IMR-90 (cell line): ENCODE data around the gene ATP11A. TPM values are rescaled to one million over a fixed set of nuclear protein-coding genes. Genes with fewer than 3 reads are reported as not detected.

Experiments used
- ATAC-seq: fragments of 200-7000 bp; cut with Tn5 transposase; 2 replicates; pipeline ENCODE4 v1.9.1; 2020; ENCODE audit warnings: low read depth, mild to moderate bottlenecking, moderate library complexity
- BruUV-seq: library from RNA; stranded (reverse); fragments of 400-500 nt; replicated peaks from 2 replicates; lab custom pipeline; 2021; lab: Mats Ljungman, UMichigan
- CTCF ChIA-PET: fragments of 300-600 bp; formaldehyde crosslinking; extraction: SDS; loops from one replicate; lab custom pipeline; 2021; ENCODE audit warnings: antibody characterized with exemption; lab: Yijun Ruan, JAX
- POLR2A ChIA-PET: fragments of 300-600 bp; sonication (Branson Sonifier 250); formaldehyde crosslinking; loops from one replicate; lab custom pipeline; 2022; ENCODE audit warnings: antibody characterized with exemption; ENCODE audit not compliant: unreplicated experiment; lab: Charles Lee
- DNase-seq: peaks from one replicate; pipeline ENCODE4 v3.0.0; 2013
- H2AFZ ChIP-seq: replicated peaks from 2 replicates; pipeline ENCODE3; 2013; ENCODE audit warnings: low read length, mild to moderate bottlenecking; ENCODE audit not compliant: poor library complexity
- H2AK5ac ChIP-seq: 2 replicates; pipeline ENCODE4 v1.6.1; 2013; ENCODE audit warnings: low read depth, low read length, inconsistent platforms
- H2AK9ac ChIP-seq: replicated peaks from 2 replicates; pipeline ENCODE3; 2013; ENCODE audit warnings: mild to moderate bottlenecking, low read depth, low read length, moderate library complexity; ENCODE audit not compliant: poor library complexity
- H2BK120ac ChIP-seq: 2 replicates; pipeline ENCODE4 v1.6.1; 2013; ENCODE audit warnings: low read depth, low read length, inconsistent platforms
- H2BK15ac ChIP-seq: 3 replicates; pipeline ENCODE4 v1.6.1; 2013; ENCODE audit warnings: low read depth, low read length, inconsistent platforms
- H2BK20ac ChIP-seq: 2 replicates; pipeline ENCODE4 v1.6.1; 2013; ENCODE audit warnings: low read depth, mild to moderate bottlenecking, inconsistent platforms, low read length, moderate library complexity
- H2BK5ac ChIP-seq: 2 replicates; pipeline ENCODE4 v1.6.1; 2013; ENCODE audit warnings: mild to moderate bottlenecking, low read depth, low read length, inconsistent platforms; ENCODE audit not compliant: poor library complexity, severe bottlenecking
- H3K14ac ChIP-seq: replicated peaks from 2 replicates; pipeline ENCODE4 v1.6.1; 2013; ENCODE audit warnings: low read depth, low read length, inconsistent platforms
- H3K18ac ChIP-seq: 2 replicates; pipeline ENCODE4 v1.6.1; 2013; ENCODE audit warnings: low read depth, low read length, control low read depth
- H3K23ac ChIP-seq: 2 replicates; pipeline ENCODE4 v1.6.1; 2013; ENCODE audit warnings: low read depth, low read length, inconsistent platforms
- H3K27ac ChIP-seq: 2 replicates; pipeline ENCODE4 v1.5.1; 2013; ENCODE audit warnings: mild to moderate bottlenecking, control low read depth, low read length; ENCODE audit not compliant: insufficient read depth
- H3K27me3 ChIP-seq: 2 replicates; pipeline ENCODE4 v1.6.1; 2013; ENCODE audit warnings: low read length; ENCODE audit not compliant: control insufficient read depth, insufficient read depth
- H3K36me3 ChIP-seq: 2 replicates; pipeline ENCODE4 v1.6.1; 2013; ENCODE audit warnings: low read length, mixed read lengths; ENCODE audit not compliant: control insufficient read depth, insufficient read depth
- H3K4ac ChIP-seq: 2 replicates; pipeline ENCODE4 v1.6.1; 2013; ENCODE audit warnings: low read depth, low read length, inconsistent platforms
- H3K4me1 ChIP-seq: 2 replicates; pipeline ENCODE4 v1.6.1; 2013; ENCODE audit warnings: low read length, mixed read lengths; ENCODE audit not compliant: control insufficient read depth, insufficient read depth
- H3K4me2 ChIP-seq: 2 replicates; pipeline ENCODE4 v1.6.1; 2013; ENCODE audit warnings: low read depth, mild to moderate bottlenecking, control low read depth, low read length, moderate library complexity
- H3K4me3 ChIP-seq: 2 replicates; pipeline ENCODE4 v1.5.1; 2013; ENCODE audit warnings: low read depth, mild to moderate bottlenecking, control low read depth, low read length, moderate library complexity; ENCODE audit not compliant: insufficient read depth
- H3K56ac ChIP-seq: 2 replicates; pipeline ENCODE4 v1.6.1; 2013; ENCODE audit warnings: low read length, inconsistent platforms; ENCODE audit not compliant: insufficient read depth; ENCODE audit errors: extremely low read depth
- H3K79me1 ChIP-seq, 2 experiments: 2 replicates each; pipeline ENCODE4 v1.6.1; 2013; ENCODE audit warnings: low read length in 2 of 2, inconsistent platforms in 1 of 2, low read depth in 1 of 2
- H3K9ac ChIP-seq: 2 replicates; pipeline ENCODE4 v1.6.1; 2013; ENCODE audit warnings: low read depth, low read length, control low read depth
- H3K9me1 ChIP-seq: 2 replicates; pipeline ENCODE4 v1.6.1; 2013; ENCODE audit warnings: low read length, inconsistent platforms; ENCODE audit not compliant: insufficient read depth
- H3K9me3 ChIP-seq: 2 replicates; pipeline ENCODE4 v1.6.1; 2013; ENCODE audit warnings: low read length; ENCODE audit not compliant: control insufficient read depth, insufficient read depth
- H4K20me1 ChIP-seq: 2 replicates; pipeline ENCODE4 v1.6.1; 2013; ENCODE audit warnings: low read length, inconsistent platforms; ENCODE audit not compliant: insufficient read depth
- H4K5ac ChIP-seq: 2 replicates; pipeline ENCODE4 v1.6.1; 2013; ENCODE audit warnings: mild to moderate bottlenecking, low read depth, low read length, control low read depth
- H4K8ac ChIP-seq, 2 experiments: 2 replicates each; pipeline ENCODE4 v1.6.1; 2013; ENCODE audit warnings: low read depth in 2 of 2, low read length in 2 of 2, control low read depth in 1 of 2, inconsistent platforms in 1 of 2
- H4K91ac ChIP-seq: 2 replicates; pipeline ENCODE4 v1.6.1; 2013; ENCODE audit warnings: low read depth, low read length, inconsistent platforms; ENCODE audit not compliant: insufficient read depth
- CEBPB ChIP-seq: IDR thresholded peaks from 2 replicates; pipeline ENCODE4 v1.6.1; 2012; ENCODE audit warnings: low read depth, low read length, improper control_type of control experiment
- MAZ ChIP-seq: IDR thresholded peaks from 2 replicates; pipeline ENCODE4 v1.6.1; 2012; ENCODE audit warnings: low read depth, mild to moderate bottlenecking, low read length, improper control_type of control experiment, moderate library complexity, borderline replicate concordance
- RCOR1 ChIP-seq: IDR thresholded peaks from 2 replicates; pipeline ENCODE4 v1.6.1; 2012; ENCODE audit warnings: mild to moderate bottlenecking, low read length, improper control_type of control experiment; ENCODE audit not compliant: insufficient replicate concordance
- WGBS, 2 experiments: methylation state at CpG; one replicate each; pipeline versions ENCODE4 v1.1.5 to v1.1.7; 2013; ENCODE audit warnings: missing lambda C conversion rate in 2 of 2; ENCODE audit not compliant: insufficient read length in 1 of 2; ENCODE audit errors: extremely low coverage in 2 of 2; 5-methylcytosine and 5-hydroxymethylcytosine counted together
- dilution Hi-C: fragments of 300-500 bp; cut with HindIII; formaldehyde crosslinking; loops from one replicate; pipeline ENCODE4 v1.14.3; 2018; ENCODE audit warnings: low sequenced_read_pairs; ENCODE audit not compliant: unreplicated experiment
- in situ Hi-C: fragments of 300-500 bp; cut with MboI; formaldehyde crosslinking; loops from 3 replicates; pipeline ENCODE4 v1.14.3; 2019; ENCODE audit warnings: low sequenced_read_pairs, inconsistent platforms, mixed read lengths
- intact Hi-C: fragments of 100-400 bp; cut with micrococcal nuclease; formaldehyde crosslinking; loops from 2 replicates; pipeline ENCODE4 v1.10.0; 2022
- polyA plus RNA-seq, 3 experiments: library from polyadenylated mRNA; depleted of rRNA; stranded (reverse); fragments of >200 nt; gene quantifications; 2 replicates each; pipeline ENCODE4 v1.2.3, GENCODE V29; 2012; ENCODE audit warnings: low replicate concordance in 1 of 3
- total RNA-seq: library from RNA; depleted of rRNA; stranded (reverse); fragments of >200 nt; gene quantifications from 2 replicates; pipeline ENCODE4 v1.2.3, GENCODE V29; 2012
- TF ChIP-seq, protein P1 (sequence below): fragments of 150-350 bp; IDR thresholded peaks from 2 replicates; pipeline ENCODE4 v1.6.1; 2016; ENCODE audit warnings: low read depth, mild to moderate bottlenecking, low read length, moderate library complexity, borderline replicate concordance

Gene ATP11A
- total and polyA plus RNA-seq, 2 of the 4 experiments (the other 2 are of a cell fraction), result 8.4 to 12.0 TPM

DNA sequence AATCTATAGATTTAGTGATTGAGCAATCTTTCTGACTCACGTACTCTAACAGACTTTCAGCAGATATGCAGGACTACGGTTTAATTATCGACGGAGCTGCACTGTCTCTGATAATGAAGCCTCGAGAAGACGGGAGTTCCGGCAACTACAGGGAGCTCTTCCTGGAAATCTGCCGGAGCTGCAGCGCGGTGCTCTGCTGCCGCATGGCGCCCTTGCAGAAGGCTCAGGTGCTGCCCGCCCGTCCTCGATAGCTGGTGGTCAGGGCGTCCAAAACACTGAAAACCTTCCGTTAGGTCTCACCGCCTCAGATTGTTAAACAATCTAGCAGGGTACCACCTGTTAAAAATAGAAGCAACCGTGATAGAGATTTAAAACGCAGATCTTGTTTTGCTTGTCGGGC lies 166.0 kb downstream of the ATP11A start:
- ATAC-seq (no peak), DNase-seq (no peak)
- Histone ChIP-seq H4K8ac (no peak overlapping the region), H3K27me3 (no peaks in the 10 kb centered on the region), H3K4me2 (no peak overlapping the region), H2BK15ac (no peak overlapping the region), H3K79me1 (no peaks in the 10 kb centered on the region), H3K9me1 (no peaks in the 10 kb centered on the region), H3K4me1 (peaks cover 3% of the 10 kb centered on the region), H3K27ac (no peak overlapping the region), H3K9me3 (no peaks in the 10 kb centered on the region), H2BK20ac (no peak overlapping the region), H3K18ac (no peak overlapping the region), H2AFZ (no peak overlapping the region), H3K4me3 (no peak overlapping the region), H3K36me3 (peaks cover 37% of the 10 kb centered on the region), H3K23ac (no peak overlapping the region), H4K5ac (no peak overlapping the region), H2AK9ac (no peak overlapping the region), H2AK5ac (no peak overlapping the region), H4K20me1 (no peaks in the 10 kb centered on the region; the same call in 1 of the 2 replicates), H2BK120ac (no peak overlapping the region), H3K14ac (no peak overlapping the region), H3K9ac (no peak overlapping the region), H2BK5ac (no peak overlapping the region), H3K56ac (no peak overlapping the region), H4K91ac (no peak overlapping the region), H3K4ac (no peak overlapping the region)
- BruUV-seq, result no TSS peak
- TF ChIP-seq, protein P1, sequence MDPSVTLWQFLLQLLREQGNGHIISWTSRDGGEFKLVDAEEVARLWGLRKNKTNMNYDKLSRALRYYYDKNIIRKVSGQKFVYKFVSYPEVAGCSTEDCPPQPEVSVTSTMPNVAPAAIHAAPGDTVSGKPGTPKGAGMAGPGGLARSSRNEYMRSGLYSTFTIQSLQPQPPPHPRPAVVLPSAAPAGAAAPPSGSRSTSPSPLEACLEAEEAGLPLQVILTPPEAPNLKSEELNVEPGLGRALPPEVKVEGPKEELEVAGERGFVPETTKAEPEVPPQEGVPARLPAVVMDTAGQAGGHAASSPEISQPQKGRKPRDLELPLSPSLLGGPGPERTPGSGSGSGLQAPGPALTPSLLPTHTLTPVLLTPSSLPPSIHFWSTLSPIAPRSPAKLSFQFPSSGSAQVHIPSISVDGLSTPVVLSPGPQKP, result no peak
- TF ChIP-seq RCOR1, result no peak
- no peak for TF ChIP-seq MAZ
- peak; percentile 58; the same call in 1 of the 2 replicates for TF ChIP-seq CEBPB
- in situ Hi-C loops, result no loop called here
- ChIA-PET CTCF (no interaction called here), POLR2A (no interaction called here)
- dilution Hi-C loops, result no loop called here
- 93% methylated on average over 19 of the region's 21 CpGs; no CpG with 5 or more reads in 1 of the 2 experiments for WGBS, 2 experiments
- intact Hi-C loops, result no loop called here
